H1 (cell line): ENCODE data around the gene SLC13A3. TPM values are rescaled to one million over a fixed set of nuclear protein-coding genes. Genes with fewer than 3 reads are reported as not detected.

Experiments
- HDAC2 ChIP-seq, 2 experiments: fragments of 300-600 bp in 1 of 2; sonication (generic) in 1 of 2; IDR thresholded peaks; 2 replicates each; pipeline ENCODE4 v1.6.1; 2011 to 2012; ENCODE audit warnings: low read depth in 2 of 2, low read length in 2 of 2, mild to moderate bottlenecking in 2 of 2, moderate library complexity in 2 of 2, borderline replicate concordance in 1 of 2, inconsistent platforms in 1 of 2
- JUN ChIP-seq: IDR thresholded peaks from 2 replicates; pipeline ENCODE4 v1.6.1; 2011; ENCODE audit warnings: low read depth, mild to moderate bottlenecking, improper control_type of control experiment, low read length
- SUZ12 ChIP-seq: fragments of 200-600 bp; sonication (generic); IDR thresholded peaks from 2 replicates; pipeline ENCODE4 v1.6.1; 2012; ENCODE audit warnings: mild to moderate bottlenecking, inconsistent platforms, low read length, moderate library complexity, mixed read lengths
- polyA plus RNA-seq, 7 experiments: library from polyadenylated mRNA; depleted of rRNA in 3 of 7; stranded (reverse) in 5 of 7; unstranded in 2 of 7; fragments of >200 nt in 5 of 7; fragments of 200-250 nt in 2 of 7; gene quantifications; 1 replicate in 5 of 7; 2 replicates in 1 of 7; 4 replicates in 1 of 7; pipeline versions ENCODE4 v1.2.1 to v1.2.3, GENCODE V29; 2011 to 2013; ENCODE audit warnings: missing spikeins in 2 of 7, mixed read lengths in 2 of 7
- total RNA-seq: library from RNA; stranded (reverse); fragmentation: NEBNext Ultra II Directional; extraction: Animal tissue kit (Norgen Biotek cat#: 25700); gene quantifications from 2 replicates; pipeline ENCODE4 v1.2.1, GENCODE V29; 2021

SLC13A3 gene
- total and polyA plus RNA-seq, 2 of the 8 experiments (the other 6 are each of a cell fraction or from before 2014, with no cell fraction given), result 9.4 to 12.6 TPM

GRCh38 chr20:46595933-46596332 is 55.3 kb downstream of the SLC13A3 start (continued):
- TF ChIP-seq SUZ12 (no peak), HDAC2 (IDR thresholded peaks at IDR 0.05; ENCODE audit: borderline replicate concordance in 1 of 2, low read depth in 2 of 2, low read length in 2 of 2) (no peak), JUN (no peak)
- TF ChIP-seq, all 59 proteins: peak for 0
